Astrocyte of the hippocampus (primary cell): Measurements from ENCODE around the gene SEPTIN1.
"Not testable (repeated sequence)": the region's sequence is repeated elsewhere in the genome, so short reads cannot be mapped to it uniquely, and the experiment has no call there.

Experiments used
- DNase-seq: peaks from one replicate; pipeline ENCODE4 v3.0.0; 2011; ENCODE audit warnings: low read depth, low spot score

Gene SEPTIN1

DNA sequence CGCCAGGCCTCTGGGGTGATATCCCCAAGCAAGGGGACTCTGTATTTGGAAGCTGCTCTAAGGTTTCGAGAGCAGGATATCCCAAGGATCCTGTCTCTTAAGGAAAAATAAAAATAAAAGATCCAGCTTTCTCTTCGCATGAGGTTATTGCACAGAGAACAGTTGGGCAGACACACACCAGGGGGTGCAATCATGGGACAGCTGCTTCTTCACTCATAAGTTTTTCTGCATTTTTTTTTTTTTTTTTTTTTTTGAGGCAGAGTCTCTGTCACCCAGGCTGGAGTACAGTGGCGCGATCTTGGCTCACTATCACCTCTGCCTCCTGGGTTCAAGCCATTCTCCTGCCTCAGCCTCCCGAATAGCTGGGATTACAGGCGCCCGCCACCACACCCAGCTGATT, 40.4 kb downstream of the SEPTIN1 start:
- not testable (repeated sequence) for DNase-seq

- no peak for DNase-seq
These were observed 41.7 kb downstream of the SEPTIN1 start for GRCh38 chr16:30340621-30341020.

GRCh38 chr16:30338715-30339114, 43.6 kb downstream of the SEPTIN1 start:
- not testable (repeated sequence) for DNase-seq

DNA sequence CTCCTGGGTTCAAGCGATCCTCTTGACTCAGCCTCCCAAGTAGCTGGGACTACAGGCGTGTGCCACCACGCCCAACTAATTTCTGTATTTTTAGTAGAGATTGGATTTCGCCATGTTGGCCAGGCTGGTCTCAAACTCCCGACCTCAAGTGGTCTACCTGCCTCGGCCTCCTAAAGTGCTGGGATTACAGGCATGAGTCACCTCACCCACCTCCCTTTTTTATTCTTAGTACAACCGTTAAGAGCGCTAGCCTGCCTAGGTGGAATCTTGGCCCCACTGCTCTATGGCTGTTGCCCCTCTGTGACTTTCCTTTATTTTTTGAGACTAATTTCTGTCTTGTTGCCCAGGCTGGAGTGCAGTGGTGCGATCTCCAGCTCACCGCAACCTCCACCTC, 44.4 kb downstream of the SEPTIN1 start:
- DNase-seq = not testable (repeated sequence)

DNA sequence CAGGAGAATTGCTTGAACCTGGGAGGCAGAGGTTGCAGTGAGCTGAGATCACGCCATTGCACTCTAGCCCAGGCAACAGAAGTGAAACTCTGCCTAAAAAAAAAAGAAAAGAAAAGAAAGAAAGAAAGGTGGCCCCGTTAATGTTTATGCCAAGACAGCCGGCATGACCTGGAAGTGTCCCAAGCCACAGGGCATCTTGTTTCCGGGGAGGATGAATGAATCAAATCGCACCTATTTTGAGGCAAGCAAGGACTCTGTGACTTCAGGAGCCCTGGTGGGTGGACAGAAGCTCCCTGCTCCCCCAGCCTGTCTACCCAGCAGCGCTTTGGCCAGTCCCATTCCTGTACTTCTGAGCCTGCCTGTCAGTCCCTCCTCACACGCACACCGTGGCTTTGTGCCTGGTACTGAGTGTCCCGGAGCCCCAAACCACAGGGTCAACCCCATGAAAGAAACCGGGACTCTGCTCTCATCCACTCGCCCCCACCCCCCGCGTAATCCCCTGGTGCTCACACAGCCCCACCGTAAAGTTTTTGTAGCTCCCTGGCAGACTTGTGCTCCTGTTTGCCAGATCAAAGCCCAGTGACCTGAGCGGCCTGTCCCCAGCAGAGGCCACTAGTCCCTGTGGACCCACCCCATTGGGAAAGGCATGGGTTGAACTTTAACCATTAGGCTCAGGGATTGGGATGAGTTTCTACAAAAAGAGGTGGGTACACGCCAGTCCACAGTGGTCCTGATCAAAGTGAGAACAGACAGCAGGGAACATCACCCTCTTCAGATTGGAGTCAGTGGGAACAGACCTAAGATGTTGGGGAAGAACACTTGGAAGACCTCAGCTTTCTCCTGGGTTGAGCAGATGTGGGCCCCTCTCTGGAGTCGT, 46.5 kb downstream of the SEPTIN1 start:
- DNase-seq = no peak

- peak; percentile 92 for DNase-seq
These were observed 47.2 kb downstream of the SEPTIN1 start for GRCh38 chr16:30335028-30335597.

DNA sequence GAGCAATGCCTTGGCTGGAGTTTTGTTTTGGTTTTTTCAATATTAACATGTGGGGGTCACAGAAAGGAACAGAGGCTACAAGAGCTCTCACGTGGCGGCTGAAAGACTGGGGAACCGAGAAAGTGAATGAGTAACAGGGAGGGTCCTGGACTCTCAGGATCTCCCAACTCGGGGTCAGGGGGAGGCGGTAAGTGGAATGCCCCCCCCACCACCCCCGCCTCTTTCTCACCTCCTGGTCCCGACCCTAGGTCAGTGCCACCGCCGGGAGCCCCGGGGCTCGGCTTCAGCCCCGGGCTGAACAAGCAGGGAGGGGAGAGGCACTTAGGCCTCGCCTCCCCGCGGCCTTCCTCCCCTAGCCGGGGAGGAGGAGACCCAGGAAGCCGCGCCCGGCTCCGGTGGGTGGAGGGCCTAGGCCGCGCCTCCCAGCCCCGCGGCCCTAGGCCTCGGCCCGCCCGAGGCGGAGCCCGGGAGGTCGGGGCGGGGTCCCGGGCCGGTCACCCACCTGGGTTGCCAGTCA, 47.8 kb downstream of the SEPTIN1 start:
- DNase-seq = peak; percentile 90
